22Rv1 (cell line): Measurements from ENCODE around the gene RNF220.

Experiments used
- ZFX ChIP-seq: fragments of 450-650 bp; IDR thresholded peaks from 2 replicates; pipeline ENCODE4 v1.6.1; 2017; ENCODE audit warnings: antibody characterized with exemption, borderline replicate concordance
- TF ChIP-seq, protein P1 (sequence below): fragments of 450-650 bp; IDR thresholded peaks from 2 replicates; pipeline ENCODE4 v1.5.1; 2017; ENCODE audit warnings: mild to moderate bottlenecking

DNA sequence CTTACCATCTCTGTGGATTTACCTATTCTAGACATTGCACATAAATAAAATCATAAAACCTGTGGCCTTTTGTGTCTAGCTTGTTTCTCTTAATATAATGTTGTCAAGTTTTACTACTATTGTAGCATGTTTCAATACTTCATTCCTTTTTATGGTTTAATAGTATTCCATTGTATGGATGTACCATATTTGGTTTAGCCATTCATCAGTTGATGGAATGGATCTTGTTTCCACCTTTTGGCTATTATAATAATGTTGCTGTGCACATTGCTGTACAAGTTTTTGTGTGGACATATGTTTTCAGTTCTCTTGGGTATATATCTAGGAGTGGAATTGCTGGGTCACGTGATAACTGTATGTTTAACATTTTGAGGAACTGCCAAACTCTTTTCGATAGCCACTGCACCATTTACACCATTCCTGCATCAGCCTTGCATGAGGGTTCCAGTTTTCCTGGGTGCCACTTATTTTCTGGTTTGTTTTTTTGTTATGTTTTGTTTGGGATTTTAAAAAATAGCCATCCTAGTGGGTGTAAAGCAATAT, 66.9 kb downstream of the RNF220 start:
- TF ChIP-seq, protein P1, sequence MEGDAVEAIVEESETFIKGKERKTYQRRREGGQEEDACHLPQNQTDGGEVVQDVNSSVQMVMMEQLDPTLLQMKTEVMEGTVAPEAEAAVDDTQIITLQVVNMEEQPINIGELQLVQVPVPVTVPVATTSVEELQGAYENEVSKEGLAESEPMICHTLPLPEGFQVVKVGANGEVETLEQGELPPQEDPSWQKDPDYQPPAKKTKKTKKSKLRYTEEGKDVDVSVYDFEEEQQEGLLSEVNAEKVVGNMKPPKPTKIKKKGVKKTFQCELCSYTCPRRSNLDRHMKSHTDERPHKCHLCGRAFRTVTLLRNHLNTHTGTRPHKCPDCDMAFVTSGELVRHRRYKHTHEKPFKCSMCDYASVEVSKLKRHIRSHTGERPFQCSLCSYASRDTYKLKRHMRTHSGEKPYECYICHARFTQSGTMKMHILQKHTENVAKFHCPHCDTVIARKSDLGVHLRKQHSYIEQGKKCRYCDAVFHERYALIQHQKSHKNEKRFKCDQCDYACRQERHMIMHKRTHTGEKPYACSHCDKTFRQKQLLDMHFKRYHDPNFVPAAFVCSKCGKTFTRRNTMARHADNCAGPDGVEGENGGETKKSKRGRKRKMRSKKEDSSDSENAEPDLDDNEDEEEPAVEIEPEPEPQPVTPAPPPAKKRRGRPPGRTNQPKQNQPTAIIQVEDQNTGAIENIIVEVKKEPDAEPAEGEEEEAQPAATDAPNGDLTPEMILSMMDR: no peak
- TF ChIP-seq ZFX: no peak
